ENCODE measurements around the gene OR2V2. TPM values are rescaled to one million over a fixed set of nuclear protein-coding genes. Genes with fewer than 3 reads are reported as not detected.
"Not testable (repeated sequence)": the region's sequence is repeated elsewhere in the genome, so short reads cannot be mapped to it uniquely, and the experiment has no call there.

The OR2V2 gene
- total RNA-seq, 1 experiment from 2014 or later: not detected

GRCh38 chr5:181127456-181127855 lies 19.9 kb upstream of the OR2V2 start:
- no peaks in the 10 kb centered on the region for H3K36me3 ChIP-seq (replicated peaks; ENCODE audit: control insufficient read depth, insufficient read depth, low read length)
- DNase-seq: no peak
- no peaks in the 10 kb centered on the region for H3K27me3 ChIP-seq (ENCODE audit: control insufficient read depth, insufficient read depth, low read length)
- H3K4me3 ChIP-seq (ENCODE audit: insufficient read depth, low read depth, low read length): no peak overlapping the region

GRCh38 chr5:181127907-181128626 lies 19.3 kb upstream of the OR2V2 start:
- DNase-seq: no peak
- Histone ChIP-seq H3K4me3 (ENCODE audit: insufficient read depth, low read depth, low read length) (no peak overlapping the region), H3K27me3 (ENCODE audit: control insufficient read depth, insufficient read depth, low read length) (no peaks in the 10 kb centered on the region), H3K36me3 (replicated peaks; ENCODE audit: control insufficient read depth, insufficient read depth, low read length) (no peaks in the 10 kb centered on the region)

GRCh38 chr5:181129601-181130000 lies 17.8 kb upstream of the OR2V2 start:
- H3K36me3 ChIP-seq (replicated peaks; ENCODE audit: control insufficient read depth, insufficient read depth, low read length): no peaks in the 10 kb centered on the region
- no peak overlapping the region for H3K4me3 ChIP-seq (ENCODE audit: insufficient read depth, low read depth, low read length)
- no peaks in the 10 kb centered on the region for H3K27me3 ChIP-seq (ENCODE audit: control insufficient read depth, insufficient read depth, low read length)
- no peak for DNase-seq

GRCh38 chr5:181130081-181130480 lies 17.3 kb upstream of the OR2V2 start:
- not testable (repeated sequence) for H3K4me3 ChIP-seq (ENCODE audit: insufficient read depth, low read depth, low read length); DNase-seq; H3K27me3 ChIP-seq (ENCODE audit: control insufficient read depth, insufficient read depth, low read length); H3K36me3 ChIP-seq (replicated peaks; ENCODE audit: control insufficient read depth, insufficient read depth, low read length)

- Histone ChIP-seq H3K27me3 (ENCODE audit: control insufficient read depth, insufficient read depth, low read length) (no peaks in the 10 kb centered on the region), H3K4me3 (ENCODE audit: insufficient read depth, low read depth, low read length) (no peak within 1 kb of the TSS), H3K36me3 (replicated peaks; ENCODE audit: control insufficient read depth, insufficient read depth, low read length) (no peaks in the 10 kb centered on the region)
- DNase-seq: no peak
These were observed 16.4 kb upstream of the OR2V2 start, which contains the start of gene OR2V1 for GRCh38 chr5:181130832-181131496. TSS of gene OR2V1 (minus strand) at chr5:181131169. CDS start at chr5:181125304, 5,865 bp downstream.

- Histone ChIP-seq H3K27me3 (ENCODE audit: control insufficient read depth, insufficient read depth, low read length) (no peaks in the 10 kb centered on the region), H3K36me3 (replicated peaks; ENCODE audit: control insufficient read depth, insufficient read depth, low read length) (no peaks in the 10 kb centered on the region), H3K4me3 (ENCODE audit: insufficient read depth, low read depth, low read length) (no peak overlapping the region)
- DNase-seq: no peak
These were observed 15.9 kb upstream of the OR2V2 start for GRCh38 chr5:181131514-181131913.

- Histone ChIP-seq H3K27me3 (ENCODE audit: control insufficient read depth, insufficient read depth, low read length) (no peaks in the 10 kb centered on the region), H3K36me3 (replicated peaks; ENCODE audit: control insufficient read depth, insufficient read depth, low read length) (no peaks in the 10 kb centered on the region), H3K4me3 (ENCODE audit: insufficient read depth, low read depth, low read length) (no peak overlapping the region)
- DNase-seq: no peak
These were observed 14.3 kb upstream of the OR2V2 start for GRCh38 chr5:181133083-181133482.

- no peak for DNase-seq
- no peak overlapping the region for H3K4me3 ChIP-seq (ENCODE audit: insufficient read depth, low read depth, low read length)
- H3K27me3 ChIP-seq (ENCODE audit: control insufficient read depth, insufficient read depth, low read length): no peaks in the 10 kb centered on the region
- H3K36me3 ChIP-seq (replicated peaks; ENCODE audit: control insufficient read depth, insufficient read depth, low read length): no peaks in the 10 kb centered on the region
These were observed 13.7 kb upstream of the OR2V2 start for GRCh38 chr5:181133610-181134231.

GRCh38 chr5:181134259-181134658 lies 13.1 kb upstream of the OR2V2 start:
- H3K36me3 ChIP-seq (replicated peaks; ENCODE audit: control insufficient read depth, insufficient read depth, low read length): no peaks in the 10 kb centered on the region
- DNase-seq: no peak
- no peaks in the 10 kb centered on the region for H3K27me3 ChIP-seq (ENCODE audit: control insufficient read depth, insufficient read depth, low read length)
- H3K4me3 ChIP-seq (ENCODE audit: insufficient read depth, low read depth, low read length): no peak overlapping the region

GRCh38 chr5:181136361-181136955 lies 10.9 kb upstream of the OR2V2 start:
- no peak for DNase-seq
- no peaks in the 10 kb centered on the region for H3K36me3 ChIP-seq (replicated peaks; ENCODE audit: control insufficient read depth, insufficient read depth, low read length)

GRCh38 chr5:181138258-181138657 lies 9.1 kb upstream of the OR2V2 start:
- H3K4me3 ChIP-seq (ENCODE audit: insufficient read depth, low read depth, low read length): no peak overlapping the region
- DNase-seq: peak; percentile 69
- H3K27me3 ChIP-seq (ENCODE audit: control insufficient read depth, insufficient read depth, low read length): no peaks in the 10 kb centered on the region
- H3K36me3 ChIP-seq (replicated peaks; ENCODE audit: control insufficient read depth, insufficient read depth, low read length): no peaks in the 10 kb centered on the region

More at GRCh38 chr5:181136361-181136955, 10.9 kb upstream of the OR2V2 start:
- Histone ChIP-seq H3K4me3 (ENCODE audit: insufficient read depth, low read depth, low read length) (no peak overlapping the region), H3K27me3 (ENCODE audit: control insufficient read depth, insufficient read depth, low read length) (no peaks in the 10 kb centered on the region)

- Histone ChIP-seq H3K4me3 (ENCODE audit: insufficient read depth, low read depth, low read length) (no peak overlapping the region), H3K36me3 (replicated peaks; ENCODE audit: control insufficient read depth, insufficient read depth, low read length) (no peaks in the 10 kb centered on the region), H3K27me3 (ENCODE audit: control insufficient read depth, insufficient read depth, low read length) (no peaks in the 10 kb centered on the region)
- no peak for DNase-seq
These were observed 6.6 kb upstream of the OR2V2 start for GRCh38 chr5:181140766-181141165.

GRCh38 chr5:181142054-181142453 lies 5.3 kb upstream of the OR2V2 start:
- Histone ChIP-seq H3K4me3 (ENCODE audit: insufficient read depth, low read depth, low read length) (no peak overlapping the region), H3K27me3 (ENCODE audit: control insufficient read depth, insufficient read depth, low read length) (no peaks in the 10 kb centered on the region), H3K36me3 (replicated peaks; ENCODE audit: control insufficient read depth, insufficient read depth, low read length) (no peaks in the 10 kb centered on the region)
- no peak for DNase-seq

- H3K27me3 ChIP-seq (ENCODE audit: control insufficient read depth, insufficient read depth, low read length): no peaks in the 10 kb centered on the region
- DNase-seq: no peak
- H3K36me3 ChIP-seq (replicated peaks; ENCODE audit: control insufficient read depth, insufficient read depth, low read length): no peaks in the 10 kb centered on the region
- H3K4me3 ChIP-seq (ENCODE audit: insufficient read depth, low read depth, low read length): no peak overlapping the region
These were observed 2.3 kb upstream of the OR2V2 start for GRCh38 chr5:181145133-181145532.

GRCh38 chr5:181149355-181149754 lies 2.0 kb downstream of the OR2V2 start:
- no peak for DNase-seq
- no peak overlapping the region for H3K4me3 ChIP-seq (ENCODE audit: insufficient read depth, low read depth, low read length)
- no peaks in the 10 kb centered on the region for H3K36me3 ChIP-seq (replicated peaks; ENCODE audit: control insufficient read depth, insufficient read depth, low read length)
- no peaks in the 10 kb centered on the region for H3K27me3 ChIP-seq (ENCODE audit: control insufficient read depth, insufficient read depth, low read length)
